GM12801 (cell line): ENCODE measurements around the gene NDUFS5.

Experiments
- CTCF ChIP-seq: IDR thresholded peaks from one replicate; pipeline ENCODE4 v1.5.1; 2011; ENCODE audit warnings: control low read depth; ENCODE audit not compliant: insufficient read length; ENCODE audit errors: extremely low read depth

NDUFS5 gene

GRCh38 chr1:39050001-39050400 lies 23.9 kb downstream of the NDUFS5 start:
- TF ChIP-seq CTCF, result no peak

GRCh38 chr1:39051956-39052355 lies 25.8 kb downstream of the NDUFS5 start:
- no peak for TF ChIP-seq CTCF

GRCh38 chr1:39061951-39062350 lies 35.8 kb downstream of the NDUFS5 start:
- TF ChIP-seq CTCF, result no peak

- no peak for TF ChIP-seq CTCF
These were observed 37.0 kb downstream of the NDUFS5 start for GRCh38 chr1:39063191-39063590.

GRCh38 chr1:39063775-39064174 lies 37.6 kb downstream of the NDUFS5 start:
- TF ChIP-seq CTCF, result no peak

GRCh38 chr1:39065542-39065941 lies 39.4 kb downstream of the NDUFS5 start:
- no peak for TF ChIP-seq CTCF

- TF ChIP-seq CTCF, result no peak
These were observed 50.1 kb downstream of the NDUFS5 start for GRCh38 chr1:39076127-39076798.
